Measurements from ENCODE around the gene C10orf120. TPM values are rescaled to one million over a fixed set of nuclear protein-coding genes. Genes with fewer than 3 reads are reported as not detected.

Gene C10orf120
- total RNA-seq, 1 experiment from 2014 or later = not detected

- Histone ChIP-seq H3K4me1 (ENCODE audit: control insufficient read depth, insufficient read depth, low read length) (no peaks in the 10 kb centered on the region), H3K27ac (ENCODE audit: low read length) (no peak overlapping the region), H3K4me3 (ENCODE audit: low read depth in 2 of 2, low read length in 2 of 2) (no peak overlapping the region), H3K9me3 (ENCODE audit: control insufficient read depth, insufficient read depth, low read depth, low read length) (no peaks in the 10 kb centered on the region), H3K27me3 (ENCODE audit: control insufficient read depth, insufficient read depth, low read length) (peaks cover 7% of the 10 kb centered on the region), H3K36me3 (ENCODE audit: control insufficient read depth, insufficient read depth, low read length) (no peaks in the 10 kb centered on the region)
- DNase-seq (ENCODE audit: low read depth, low spot score) (no peak), ATAC-seq (no peak)
- intact Hi-C loops (cut with micrococcal nuclease; ENCODE audit: unreplicated experiment) = no loop called here
- CTCF ChIA-PET = no interaction called here
- POLR2A ChIA-PET = no interaction called here
- BruUV-seq (replicated peaks) = no TSS peak
- TF ChIP-seq, protein P1, sequence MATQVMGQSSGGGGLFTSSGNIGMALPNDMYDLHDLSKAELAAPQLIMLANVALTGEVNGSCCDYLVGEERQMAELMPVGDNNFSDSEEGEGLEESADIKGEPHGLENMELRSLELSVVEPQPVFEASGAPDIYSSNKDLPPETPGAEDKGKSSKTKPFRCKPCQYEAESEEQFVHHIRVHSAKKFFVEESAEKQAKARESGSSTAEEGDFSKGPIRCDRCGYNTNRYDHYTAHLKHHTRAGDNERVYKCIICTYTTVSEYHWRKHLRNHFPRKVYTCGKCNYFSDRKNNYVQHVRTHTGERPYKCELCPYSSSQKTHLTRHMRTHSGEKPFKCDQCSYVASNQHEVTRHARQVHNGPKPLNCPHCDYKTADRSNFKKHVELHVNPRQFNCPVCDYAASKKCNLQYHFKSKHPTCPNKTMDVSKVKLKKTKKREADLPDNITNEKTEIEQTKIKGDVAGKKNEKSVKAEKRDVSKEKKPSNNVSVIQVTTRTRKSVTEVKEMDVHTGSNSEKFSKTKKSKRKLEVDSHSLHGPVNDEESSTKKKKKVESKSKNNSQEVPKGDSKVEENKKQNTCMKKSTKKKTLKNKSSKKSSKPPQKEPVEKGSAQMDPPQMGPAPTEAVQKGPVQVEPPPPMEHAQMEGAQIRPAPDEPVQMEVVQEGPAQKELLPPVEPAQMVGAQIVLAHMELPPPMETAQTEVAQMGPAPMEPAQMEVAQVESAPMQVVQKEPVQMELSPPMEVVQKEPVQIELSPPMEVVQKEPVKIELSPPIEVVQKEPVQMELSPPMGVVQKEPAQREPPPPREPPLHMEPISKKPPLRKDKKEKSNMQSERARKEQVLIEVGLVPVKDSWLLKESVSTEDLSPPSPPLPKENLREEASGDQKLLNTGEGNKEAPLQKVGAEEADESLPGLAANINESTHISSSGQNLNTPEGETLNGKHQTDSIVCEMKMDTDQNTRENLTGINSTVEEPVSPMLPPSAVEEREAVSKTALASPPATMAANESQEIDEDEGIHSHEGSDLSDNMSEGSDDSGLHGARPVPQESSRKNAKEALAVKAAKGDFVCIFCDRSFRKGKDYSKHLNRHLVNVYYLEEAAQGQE (IDR thresholded peaks at IDR 0.05; ENCODE audit: insufficient read depth in 1 of 2, low read depth in 2 of 2, low read length in 1 of 2) = no peak
- TF ChIP-seq POLR2AphosphoS5 (IDR thresholded peaks at IDR 0.05; ENCODE audit: low read depth, low read length) (no peak), TCF7L2 (IDR thresholded peaks at IDR 0.05; ENCODE audit: low read depth, low read length) (no peak)
- in situ Hi-C loops (cut with HindIII; ENCODE audit: low pct_unique_long_range_greater_than_20kb, low sequenced_read_pairs) = no loop called here
These were observed 6.8 kb upstream of the C10orf120 start for GRCh38 chr10:122706467-122706866.

- ATAC-seq = peak; percentile 99
- intact Hi-C loops (cut with micrococcal nuclease; ENCODE audit: unreplicated experiment) (loop anchor here (1.0 to 2.0 kb wide), 4 partner anchors 55 to 405 kb away; no protein-coding TSS in a partner anchor), in situ Hi-C loops (cut with HindIII; ENCODE audit: low pct_unique_long_range_greater_than_20kb, low sequenced_read_pairs) (no loop called here)
- Histone ChIP-seq H3K27me3 (ENCODE audit: control insufficient read depth, insufficient read depth, low read length) (peaks cover 9% of the 10 kb centered on the region; the same call in 1 of the 2 replicates), H3K36me3 (ENCODE audit: control insufficient read depth, insufficient read depth, low read length) (no peaks in the 10 kb centered on the region), H3K4me3 (ENCODE audit: low read depth in 2 of 2, low read length in 2 of 2) (no peak overlapping the region), H3K4me1 (ENCODE audit: control insufficient read depth, insufficient read depth, low read length) (no peaks in the 10 kb centered on the region), H3K9me3 (ENCODE audit: control insufficient read depth, insufficient read depth, low read depth, low read length) (no peaks in the 10 kb centered on the region), H3K27ac (ENCODE audit: low read length) (no peak overlapping the region)
- no peak for TF ChIP-seq TCF7L2 (IDR thresholded peaks at IDR 0.05; ENCODE audit: low read depth, low read length)
- TF ChIP-seq, protein P1 (IDR thresholded peaks at IDR 0.05; ENCODE audit: insufficient read depth in 1 of 2, low read depth in 2 of 2, low read length in 1 of 2) = 0 out of 4 replicates have a peak, but pooled peaks of 1 of the 2 experiments have one; percentile 46
- TF ChIP-seq POLR2AphosphoS5 (IDR thresholded peaks at IDR 0.05; ENCODE audit: low read depth, low read length) = no peak
- no peak for TF ChIP-seq SIN3A (IDR thresholded peaks at IDR 0.05; ENCODE audit: borderline replicate concordance, insufficient read depth, low read depth, low read length)
- peak; percentile 98 for TF ChIP-seq CTCF (IDR thresholded peaks at IDR 0.05)
- POLR2A ChIA-PET = no interaction called here
- peak; percentile 41 for DNase-seq (ENCODE audit: low read depth, low spot score)
- no TSS peak for BruUV-seq (replicated peaks)
- CTCF ChIA-PET = no interaction called here
These were observed 4.1 kb upstream of the C10orf120 start for GRCh38 chr10:122703483-122704448.
